ENCODE measurements around the gene ACKR3. TPM values are rescaled to one million over a fixed set of nuclear protein-coding genes. Genes with fewer than 3 reads are reported as not detected.

The ACKR3 gene
- total RNA-seq, 2 experiments from 2014 or later = 0.46 to 2.1 TPM

- POLR2A ChIA-PET = no interaction called here
- CTCF ChIA-PET (ENCODE audit: unreplicated experiment) = no interaction called here
- H3K4me2 ChIP-seq (ENCODE audit: low read length) = no peak overlapping the region
- TF ChIP-seq EZH2phosphoT487 (IDR thresholded peaks at IDR 0.05; ENCODE audit: borderline replicate concordance, low read depth, low read length) = no peak
- no peak for TF ChIP-seq CTCF (conservative IDR thresholded peaks at IDR 0.05; ENCODE audit: low read length)
- intact Hi-C loops (cut with micrococcal nuclease; ENCODE audit: unreplicated experiment) = no loop called here
- no TSS peak for BruUV-seq (replicated peaks)
- no peak overlapping the region for H2AFZ ChIP-seq (ENCODE audit: low read length)
- H3K27ac ChIP-seq (ENCODE audit: low read depth, low read length, poor library complexity, severe bottlenecking) = no peak overlapping the region
- no peak overlapping the region for H3K4me3 ChIP-seq (ENCODE audit: low read depth, low read length, poor library complexity, severe bottlenecking)
- H3K4me1 ChIP-seq (ENCODE audit: insufficient read depth, low read length, poor library complexity, severe bottlenecking) = no peaks in the 10 kb centered on the region
- H4K20me1 ChIP-seq (ENCODE audit: insufficient read depth, low read length) = no peaks in the 10 kb centered on the region
- H3K79me2 ChIP-seq (ENCODE audit: insufficient read depth, low read depth, low read length) = no peaks in the 10 kb centered on the region
- DNase-seq (ENCODE audit: low spot score) = no peak
- H3K9me2 ChIP-seq (ENCODE audit: insufficient read depth, low read length) = no peaks in the 10 kb centered on the region
- peaks cover 8% of the 10 kb centered on the region; the same call in 1 of the 2 replicates for H3K9me3 ChIP-seq (ENCODE audit: low read length)
- no peaks in the 10 kb centered on the region for H3K36me3 ChIP-seq (ENCODE audit: insufficient read depth, low read length)
Observed at GRCh38 chr2:236593956-236594355, 24.3 kb downstream of the ACKR3 start.

GRCh38 chr2:236597629-236598028 lies 28.0 kb downstream of the ACKR3 start:
- ChIA-PET POLR2A (interaction anchor here (0.6 kb wide), 1 partner anchor 120 kb away, joined by 3 read pairs; no protein-coding TSS in a partner anchor), CTCF (ENCODE audit: unreplicated experiment) (no interaction called here)
- Histone ChIP-seq H4K20me1 (ENCODE audit: insufficient read depth, low read length) (no peaks in the 10 kb centered on the region), H3K9me2 (ENCODE audit: insufficient read depth, low read length) (no peaks in the 10 kb centered on the region), H3K4me2 (ENCODE audit: low read length) (no peak overlapping the region), H3K27ac (ENCODE audit: low read depth, low read length, poor library complexity, severe bottlenecking) (no peak overlapping the region), H3K36me3 (ENCODE audit: insufficient read depth, low read length) (no peaks in the 10 kb centered on the region), H3K79me2 (ENCODE audit: insufficient read depth, low read depth, low read length) (no peaks in the 10 kb centered on the region), H3K9me3 (ENCODE audit: low read length) (peaks cover 8% of the 10 kb centered on the region; the same call in 1 of the 2 replicates), H3K4me1 (ENCODE audit: insufficient read depth, low read length, poor library complexity, severe bottlenecking) (no peaks in the 10 kb centered on the region), H3K4me3 (ENCODE audit: low read depth, low read length, poor library complexity, severe bottlenecking) (no peak overlapping the region), H2AFZ (ENCODE audit: low read length) (no peak overlapping the region)
- intact Hi-C loops (cut with micrococcal nuclease; ENCODE audit: unreplicated experiment) = no loop called here
- DNase-seq (ENCODE audit: low spot score) = no peak
- BruUV-seq (replicated peaks) = no TSS peak
- TF ChIP-seq CTCF (conservative IDR thresholded peaks at IDR 0.05; ENCODE audit: low read length) = no peak
- no peak for TF ChIP-seq EZH2phosphoT487 (IDR thresholded peaks at IDR 0.05; ENCODE audit: borderline replicate concordance, low read depth, low read length)

GRCh38 chr2:236599059-236599458 lies 29.4 kb downstream of the ACKR3 start:
- Histone ChIP-seq H3K9me2 (ENCODE audit: insufficient read depth, low read length) (no peaks in the 10 kb centered on the region), H3K27ac (ENCODE audit: low read depth, low read length, poor library complexity, severe bottlenecking) (no peak overlapping the region), H3K4me2 (ENCODE audit: low read length) (no peak overlapping the region), H3K79me2 (ENCODE audit: insufficient read depth, low read depth, low read length) (no peaks in the 10 kb centered on the region), H4K20me1 (ENCODE audit: insufficient read depth, low read length) (no peaks in the 10 kb centered on the region), H2AFZ (ENCODE audit: low read length) (no peak overlapping the region), H3K36me3 (ENCODE audit: insufficient read depth, low read length) (no peaks in the 10 kb centered on the region), H3K4me1 (ENCODE audit: insufficient read depth, low read length, poor library complexity, severe bottlenecking) (no peaks in the 10 kb centered on the region), H3K4me3 (ENCODE audit: low read depth, low read length, poor library complexity, severe bottlenecking) (no peak overlapping the region), H3K9me3 (ENCODE audit: low read length) (no peaks in the 10 kb centered on the region)
- TF ChIP-seq CTCF (conservative IDR thresholded peaks at IDR 0.05; ENCODE audit: low read length) (no peak), EZH2phosphoT487 (IDR thresholded peaks at IDR 0.05; ENCODE audit: borderline replicate concordance, low read depth, low read length) (no peak)
- ChIA-PET POLR2A (no interaction called here), CTCF (ENCODE audit: unreplicated experiment) (no interaction called here)
- intact Hi-C loops (cut with micrococcal nuclease; ENCODE audit: unreplicated experiment) = no loop called here
- BruUV-seq (replicated peaks) = no TSS peak
- DNase-seq (ENCODE audit: low spot score) = no peak
